Common myeloid progenitor, CD34-positive (primary cell): ENCODE results near the gene PAGE4.

Experiments
- CTCF ChIA-PET: fragments of 350-600 bp; sonication (Branson Sonifier 250); formaldehyde crosslinking; loops from one replicate; lab custom pipeline; 2021; ENCODE audit warnings: antibody characterized with exemption; lab: Charles Lee
- POLR2A ChIA-PET: fragments of 350-600 bp; sonication (Branson Sonifier 250); formaldehyde crosslinking; loops from one replicate; lab custom pipeline; 2021; ENCODE audit warnings: antibody characterized with exemption; lab: Charles Lee
- DNase-seq, 3 donors: peaks; one replicate each; pipeline versions ENCODE4 v3.0.0 to v3.0.0-alpha.2; 2013
- H3K27ac ChIP-seq, 2 experiments: 1 replicate in 1 of 2; 2 replicates in 1 of 2; pipeline ENCODE4 v1.7.0; 2013; ENCODE audit warnings: inconsistent platforms in 2 of 2, low read length in 2 of 2, mild to moderate bottlenecking in 2 of 2, low read depth in 1 of 2, moderate library complexity in 1 of 2; ENCODE audit not compliant: severe bottlenecking in 2 of 2, insufficient read depth in 1 of 2, poor library complexity in 1 of 2
- H3K27me3 ChIP-seq, 5 experiments: replicated peaks in 2 of 5; 1 replicate in 3 of 5; 2 replicates in 2 of 5; pipeline versions ENCODE4 v1.6.1 to v1.7.0; 2013; ENCODE audit warnings: low read length in 4 of 5, mild to moderate bottlenecking in 2 of 5, moderate library complexity in 2 of 5, inconsistent platforms in 1 of 5; ENCODE audit not compliant: insufficient read depth in 5 of 5, control insufficient read depth in 4 of 5
- H3K36me3 ChIP-seq, 4 experiments: 1 replicate in 2 of 4; 2 replicates in 2 of 4; pipeline versions ENCODE4 v1.6.1 to v1.7.0; 2013; ENCODE audit warnings: low read length in 3 of 4, control low read depth in 1 of 4, mild to moderate bottlenecking in 1 of 4; ENCODE audit not compliant: control insufficient read depth in 4 of 4, insufficient read depth in 4 of 4
- H3K4me1 ChIP-seq, 4 experiments: 1 replicate in 3 of 4; 2 replicates in 1 of 4; pipeline versions ENCODE4 v1.6.1 to v1.7.1; 2013; ENCODE audit warnings: low read length in 3 of 4, mild to moderate bottlenecking in 3 of 4, control low read depth in 1 of 4, inconsistent platforms in 1 of 4, moderate library complexity in 1 of 4; ENCODE audit not compliant: control insufficient read depth in 4 of 4, insufficient read depth in 4 of 4; ENCODE audit errors: control extremely low read depth in 1 of 4
- H3K4me3 ChIP-seq, 7 experiments: 1 replicate in 4 of 7; 2 replicates in 3 of 7; pipeline versions ENCODE4 v1.5.1 to v1.7.0; 2013; ENCODE audit warnings: mild to moderate bottlenecking in 7 of 7, low read length in 6 of 7, moderate library complexity in 6 of 7, inconsistent platforms in 2 of 7, low read depth in 2 of 7, control low read depth in 1 of 7; ENCODE audit not compliant: insufficient read depth in 4 of 7, control insufficient read depth in 1 of 7; ENCODE audit errors: extremely low read depth in 1 of 7
- H3K9me3 ChIP-seq, 5 experiments: 1 replicate in 4 of 5; 2 replicates in 1 of 5; pipeline versions ENCODE4 v1.6.1 to v1.7.1; 2013; ENCODE audit warnings: low read length in 4 of 5, mild to moderate bottlenecking in 2 of 5, inconsistent platforms in 1 of 5, low read depth in 1 of 5, moderate library complexity in 1 of 5; ENCODE audit not compliant: control insufficient read depth in 4 of 5, insufficient read depth in 2 of 5; ENCODE audit errors: control extremely low read depth in 1 of 5
- WGBS: methylation state at CpG from one replicate; pipeline ENCODE4 v1.1.5; 2013; ENCODE audit not compliant: insufficient coverage; 5-methylcytosine and 5-hydroxymethylcytosine counted together

The PAGE4 gene

DNA sequence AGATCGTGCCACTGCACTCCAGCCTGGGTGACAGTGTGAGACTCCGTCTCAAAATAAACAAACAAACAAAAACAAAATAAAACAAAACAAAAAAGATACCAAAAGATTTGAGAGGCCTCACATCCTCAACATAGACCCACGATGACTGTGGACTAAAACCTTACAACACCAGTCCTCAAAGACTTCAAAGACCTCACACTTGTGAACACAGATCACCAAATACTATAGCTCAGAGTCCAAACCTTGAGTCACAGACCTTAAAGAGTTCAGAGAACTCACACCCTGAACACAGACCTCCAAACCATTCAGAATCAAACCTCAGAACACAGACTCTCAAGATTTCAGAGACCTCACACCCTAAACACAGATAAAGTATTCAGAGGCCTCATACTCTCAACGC, 12.7 kb upstream of the PAGE4 start:
- no peak overlapping the region for H3K4me3 ChIP-seq
- ChIA-PET POLR2A (no interaction called here), CTCF (interaction anchor here (1.0 kb wide), 1 partner anchor 56 kb away, joined by 3 read pairs; no protein-coding TSS in a partner anchor)
- H3K4me1 ChIP-seq, result no peaks in the 10 kb centered on the region
- H3K36me3 ChIP-seq, result no peaks in the 10 kb centered on the region
- H3K27ac ChIP-seq, result no peak overlapping the region
- H3K27me3 ChIP-seq, result peaks cover 0 to 3% (median 0%) of the 10 kb centered on the region in 5 experiments
- no peak for DNase-seq
- no peaks in the 10 kb centered on the region for H3K9me3 ChIP-seq
- WGBS, result no CpG with 5 or more reads among the region's 4 CpGs

GRCh38 chrX:49838374-49838773, 9.3 kb downstream of the PAGE4 start:
- Histone ChIP-seq H3K4me1 (peaks cover 0 to 5% (median 0%) of the 10 kb centered on the region in 4 experiments), H3K27ac (no peak overlapping the region), H3K4me3 (no peak overlapping the region), H3K27me3 (peaks cover 0 to 6% (median 0%) of the 10 kb centered on the region in 5 experiments), H3K9me3 (no peaks in the 10 kb centered on the region), H3K36me3 (no peaks in the 10 kb centered on the region)
- WGBS, result 26% methylated on average over 5 of the region's 8 CpGs
- ChIA-PET CTCF (interaction anchor here (0.8 to 6.6 kb wide), 8 partner anchors 11 to 1221 kb away, joined by 3 to 31 read pairs (median 4); partner anchors contain the start of gene USP27X), POLR2A (interaction anchor here (0.8 kb wide), 1 partner anchor 40 kb away, joined by 4 read pairs; no protein-coding TSS in a partner anchor)
- DNase-seq, result peak; percentile 18 to 48 (median 46)

GRCh38 chrX:49840679-49841078, 11.6 kb downstream of the PAGE4 start:
- peak; percentile 77 to 90 (median 89) for DNase-seq
- 52% methylated on average over 3 of the region's 3 CpGs for whole genome bisulfite sequencing
- Histone ChIP-seq H3K27me3 (peaks cover 0 to 5% (median 0%) of the 10 kb centered on the region in 5 experiments), H3K36me3 (no peaks in the 10 kb centered on the region), H3K4me1 (peaks cover 0 to 5% (median 0%) of the 10 kb centered on the region in 4 experiments), H3K4me3 (no peak overlapping the region), H3K9me3 (no peaks in the 10 kb centered on the region), H3K27ac (no peak overlapping the region)
- POLR2A ChIA-PET, result no interaction called here
- CTCF ChIA-PET, result interaction anchor here (0.6 to 6.6 kb wide), 6 partner anchors 15 to 1787 kb away, joined by 3 to 31 read pairs (median 4); partner anchors contain the start of gene USP27X

DNA sequence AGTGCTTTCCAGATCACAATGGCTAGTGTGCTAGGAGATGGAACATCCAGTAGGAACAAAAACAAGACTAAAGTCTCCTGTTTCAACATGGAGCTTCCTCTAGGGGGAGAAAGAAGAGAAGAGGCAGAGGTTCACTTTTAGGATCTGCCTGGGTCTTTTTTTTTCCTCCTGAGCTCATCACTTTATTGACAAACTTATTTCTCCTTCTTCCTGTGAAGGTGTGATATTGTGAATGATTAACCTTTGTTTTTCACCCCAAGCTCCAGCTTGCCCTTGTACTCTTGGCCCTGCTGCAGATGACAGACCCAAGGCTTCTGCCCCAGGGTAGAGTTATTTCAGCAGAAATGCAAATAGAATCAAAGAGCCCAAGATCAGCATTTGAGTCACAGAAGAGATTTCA, 13.5 kb downstream of the PAGE4 start:
- no peak overlapping the region for H3K27ac ChIP-seq
- H3K27me3 ChIP-seq, result no peaks in the 10 kb centered on the region
- ChIA-PET POLR2A (no interaction called here), CTCF (interaction anchor here (0.9 to 6.6 kb wide), 2 partner anchors 35 to 76 kb away, joined by 3 to 31 read pairs; partner anchors contain the start of gene USP27X)
- H3K4me1 ChIP-seq, result peaks cover 0 to 16% (median under 1%) of the 10 kb centered on the region in 4 experiments
- H3K36me3 ChIP-seq, result no peaks in the 10 kb centered on the region
- H3K4me3 ChIP-seq, result no peak overlapping the region
- DNase-seq, result no peak
- H3K9me3 ChIP-seq, result no peaks in the 10 kb centered on the region

- 60% methylated on average over 5 of the region's 8 CpGs for WGBS
- Histone ChIP-seq H3K9me3 (peaks cover 0 to 7% (median 0%) of the 10 kb centered on the region in 5 experiments), H3K36me3 (no peaks in the 10 kb centered on the region), H3K4me1 (peaks cover 0 to 16% (median under 1%) of the 10 kb centered on the region in 4 experiments), H3K4me3 (no peak overlapping the region), H3K27ac (no peak overlapping the region), H3K27me3 (no peaks in the 10 kb centered on the region)
- POLR2A ChIA-PET, result no interaction called here
- CTCF ChIA-PET, result no interaction called here
- DNase-seq, result no peak
Observed at GRCh38 chrX:49844611-49845010, 15.5 kb downstream of the PAGE4 start.

DNA sequence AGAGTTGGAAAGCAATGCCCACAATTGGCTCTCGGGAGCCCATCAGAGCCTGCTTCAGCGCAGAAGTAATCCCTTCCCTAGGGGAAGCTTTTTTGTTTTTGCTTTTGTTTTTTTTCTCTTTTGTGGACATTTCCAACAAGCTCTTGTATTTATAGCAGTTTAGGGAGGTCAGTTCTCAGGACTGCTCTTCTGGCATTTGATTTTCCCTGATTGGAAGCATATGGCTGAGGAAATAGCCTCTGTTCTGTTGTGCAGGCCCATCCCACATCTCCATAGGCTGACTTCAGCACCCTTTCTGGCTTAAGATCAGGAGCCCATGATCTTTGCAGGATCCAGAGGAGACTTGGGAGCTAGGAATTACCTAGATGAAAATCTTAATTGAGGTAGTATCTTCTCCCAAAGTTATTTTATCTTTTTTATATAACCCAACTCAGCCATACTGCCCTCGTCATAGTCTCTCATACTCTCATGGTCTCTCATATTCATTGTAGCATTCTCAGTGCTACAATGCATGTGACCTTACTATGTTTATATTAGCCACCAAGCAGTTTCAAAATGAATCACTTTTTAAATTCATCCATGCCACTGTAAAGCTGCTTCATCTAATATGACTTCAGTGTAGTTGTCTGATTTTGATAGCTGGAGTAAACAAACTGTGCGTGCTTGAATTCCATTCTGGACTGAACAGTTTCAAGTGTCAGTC, 16.7 kb downstream of the PAGE4 start:
- Histone ChIP-seq H3K27me3 (no peaks in the 10 kb centered on the region), H3K4me1 (peaks cover 0 to 15% (median under 1%) of the 10 kb centered on the region in 4 experiments), H3K27ac (no peak overlapping the region), H3K4me3 (peak overlapping the region in 1 of 7 experiments; percentile 6), H3K9me3 (peaks cover 0 to 7% (median 0%) of the 10 kb centered on the region in 5 experiments), H3K36me3 (no peaks in the 10 kb centered on the region)
- ChIA-PET CTCF (interaction anchor here (1.2 kb wide), 1 partner anchor 9 kb away, joined by 3 read pairs; no protein-coding TSS in a partner anchor), POLR2A (no interaction called here)
- WGBS, result 75% methylated on average over 4 of the region's 4 CpGs
- DNase-seq, result peak in 1 of 3 donors; percentile 5

DNA sequence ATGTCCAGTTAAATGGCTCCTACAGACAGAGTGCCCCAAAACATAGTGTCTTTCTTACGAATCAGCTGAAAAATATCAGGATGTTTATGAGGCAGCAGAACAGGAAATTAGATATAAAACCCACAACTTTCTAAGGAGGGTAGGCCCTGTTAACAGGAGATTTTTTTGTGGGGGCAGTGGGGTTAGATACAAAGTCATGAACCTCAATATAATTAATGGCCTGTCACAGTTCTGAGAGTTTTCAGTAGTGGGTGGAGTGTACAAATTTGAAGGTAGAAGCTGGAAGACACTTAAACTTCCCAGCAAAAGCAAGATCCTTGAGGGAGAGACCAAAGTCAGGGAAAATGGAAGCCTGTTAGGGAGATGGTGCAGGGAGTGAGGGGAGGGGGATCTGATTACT, 17.4 kb downstream of the PAGE4 start:
- Histone ChIP-seq H3K4me1 (peaks cover 0 to 11% (median under 1%) of the 10 kb centered on the region in 4 experiments), H3K27ac (no peak overlapping the region), H3K27me3 (no peaks in the 10 kb centered on the region), H3K36me3 (no peaks in the 10 kb centered on the region), H3K9me3 (peaks cover 0 to 7% (median 0%) of the 10 kb centered on the region in 5 experiments), H3K4me3 (no peak overlapping the region)
- peak in 2 of 3 donors; percentile 34 to 53 for DNase-seq
- POLR2A ChIA-PET, result no interaction called here
- CTCF ChIA-PET, result interaction anchor here (1.2 to 2.0 kb wide), 2 partner anchors 10 to 75 kb away, joined by 3 to 5 read pairs; partner anchors contain the start of gene CLCN5
- 40% methylated on average over 1 of the region's 1 CpG for WGBS
